Fibroblast of villous mesenchyme (primary cell): Measurements from ENCODE around the gene BMPR1A. TPM values are rescaled to one million over a fixed set of nuclear protein-coding genes. Genes with fewer than 3 reads are reported as not detected.
"Not testable (repeated sequence)": the region's sequence is repeated elsewhere in the genome, so short reads cannot be mapped to it uniquely, and the experiment has no call there.

Experiments
- DNase-seq: peaks from one replicate; pipeline ENCODE4 v3.0.0-alpha.2; 2010; ENCODE audit warnings: low read depth
- H3K4me3 ChIP-seq: 2 replicates; pipeline ENCODE4 v1.5.1; 2011; ENCODE audit warnings: low read depth, mild to moderate bottlenecking, low read length
- total RNA-seq: library from RNA; depleted of rRNA; stranded (reverse); fragments of >200 nt; gene quantifications from 2 replicates; pipeline ENCODE4 v1.2.3, GENCODE V29; 2012
- TF ChIP-seq, protein P1 (sequence below): IDR thresholded peaks from 2 replicates; pipeline ENCODE4 v1.5.1; 2012; ENCODE audit warnings: low read depth, mild to moderate bottlenecking, low read length; ENCODE audit not compliant: insufficient read depth

Gene BMPR1A
- total RNA-seq, 1 donor, result 70.8 TPM

DNA sequence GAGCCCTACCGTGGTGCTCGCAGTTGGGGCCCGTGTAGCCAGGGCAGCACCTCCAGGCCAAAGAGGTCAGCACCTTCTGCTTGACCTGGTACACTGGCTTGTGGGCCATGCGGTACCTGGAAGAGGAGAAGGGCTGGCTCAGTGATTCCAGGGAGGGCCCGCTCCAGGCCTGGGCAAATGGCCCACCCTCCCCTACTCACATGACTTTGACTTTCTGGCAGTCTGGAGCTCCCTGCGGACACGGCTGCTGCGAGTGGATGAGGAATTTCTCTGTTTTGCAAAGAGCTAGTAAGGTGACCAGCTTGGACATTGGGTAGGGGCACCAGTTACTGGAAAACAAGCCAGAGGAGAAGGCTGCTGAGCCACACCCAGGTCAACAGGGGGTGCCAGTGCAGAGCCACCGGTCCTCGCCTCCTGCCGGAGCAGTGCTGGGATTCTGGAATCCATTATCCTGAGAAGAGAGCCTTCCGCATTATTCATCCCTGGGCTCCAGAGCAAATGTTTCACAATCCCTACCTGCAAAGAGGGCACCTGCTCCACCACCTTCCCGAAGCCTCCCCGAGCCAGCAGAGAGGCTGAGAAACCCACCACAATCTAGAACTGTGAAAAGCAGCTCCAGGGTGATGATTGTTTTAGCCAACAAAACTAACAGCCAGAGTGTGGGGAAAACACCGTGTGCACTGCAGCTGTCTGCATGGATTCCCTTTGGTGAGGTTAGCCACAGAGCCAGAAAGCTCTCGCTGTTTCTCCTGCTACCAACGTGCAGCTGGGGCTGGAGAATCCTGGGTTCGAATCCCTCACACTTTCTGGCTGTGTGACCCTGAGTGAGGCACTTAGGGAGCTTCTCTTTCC lies 189.2 kb downstream of the BMPR1A start:
- peak; percentile 36 for DNase-seq
- TF ChIP-seq, protein P1, sequence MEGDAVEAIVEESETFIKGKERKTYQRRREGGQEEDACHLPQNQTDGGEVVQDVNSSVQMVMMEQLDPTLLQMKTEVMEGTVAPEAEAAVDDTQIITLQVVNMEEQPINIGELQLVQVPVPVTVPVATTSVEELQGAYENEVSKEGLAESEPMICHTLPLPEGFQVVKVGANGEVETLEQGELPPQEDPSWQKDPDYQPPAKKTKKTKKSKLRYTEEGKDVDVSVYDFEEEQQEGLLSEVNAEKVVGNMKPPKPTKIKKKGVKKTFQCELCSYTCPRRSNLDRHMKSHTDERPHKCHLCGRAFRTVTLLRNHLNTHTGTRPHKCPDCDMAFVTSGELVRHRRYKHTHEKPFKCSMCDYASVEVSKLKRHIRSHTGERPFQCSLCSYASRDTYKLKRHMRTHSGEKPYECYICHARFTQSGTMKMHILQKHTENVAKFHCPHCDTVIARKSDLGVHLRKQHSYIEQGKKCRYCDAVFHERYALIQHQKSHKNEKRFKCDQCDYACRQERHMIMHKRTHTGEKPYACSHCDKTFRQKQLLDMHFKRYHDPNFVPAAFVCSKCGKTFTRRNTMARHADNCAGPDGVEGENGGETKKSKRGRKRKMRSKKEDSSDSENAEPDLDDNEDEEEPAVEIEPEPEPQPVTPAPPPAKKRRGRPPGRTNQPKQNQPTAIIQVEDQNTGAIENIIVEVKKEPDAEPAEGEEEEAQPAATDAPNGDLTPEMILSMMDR, result peak; percentile 44
- H3K4me3 ChIP-seq, result no peak overlapping the region

- DNase-seq, result no peak
- TF ChIP-seq, protein P1, result no peak
- no peak overlapping the region for H3K4me3 ChIP-seq
These were observed 190.1 kb downstream of the BMPR1A start for GRCh38 chr10:86946213-86947155.

DNA sequence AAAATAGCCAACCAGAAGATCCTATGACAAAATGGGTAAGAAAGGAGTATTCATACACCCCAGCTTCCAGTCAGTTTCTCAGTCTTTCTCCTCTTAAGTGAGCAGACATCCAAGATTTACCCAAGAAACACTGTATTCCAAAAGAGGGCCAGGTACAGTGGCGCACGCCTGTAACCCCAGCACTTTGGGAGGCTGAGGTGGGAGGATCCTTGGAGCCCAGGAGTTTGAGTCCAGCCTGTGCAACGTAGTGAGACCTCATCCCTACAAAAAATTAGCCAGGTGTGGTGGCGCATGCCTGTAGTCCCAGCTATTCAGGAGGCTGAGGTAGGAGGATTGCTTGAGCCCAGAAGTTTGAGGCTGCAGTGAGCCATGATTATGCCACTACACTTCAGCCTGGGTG lies 191.4 kb downstream of the BMPR1A start:
- not testable (repeated sequence) for DNase-seq, H3K4me3 ChIP-seq

- DNase-seq, result no peak
- no peak overlapping the region for H3K4me3 ChIP-seq
- TF ChIP-seq, protein P1, result no peak
These were observed 193.9 kb downstream of the BMPR1A start for GRCh38 chr10:86950349-86950748.

- no peak for DNase-seq
- TF ChIP-seq, protein P1, result no peak
- H3K4me3 ChIP-seq, result no peak overlapping the region
These were observed 194.9 kb downstream of the BMPR1A start for GRCh38 chr10:86951184-86951761.

GRCh38 chr10:86952106-86952505 lies 195.7 kb downstream of the BMPR1A start:
- H3K4me3 ChIP-seq, result no peak overlapping the region
- no peak for DNase-seq
- TF ChIP-seq, protein P1, result no peak

DNA sequence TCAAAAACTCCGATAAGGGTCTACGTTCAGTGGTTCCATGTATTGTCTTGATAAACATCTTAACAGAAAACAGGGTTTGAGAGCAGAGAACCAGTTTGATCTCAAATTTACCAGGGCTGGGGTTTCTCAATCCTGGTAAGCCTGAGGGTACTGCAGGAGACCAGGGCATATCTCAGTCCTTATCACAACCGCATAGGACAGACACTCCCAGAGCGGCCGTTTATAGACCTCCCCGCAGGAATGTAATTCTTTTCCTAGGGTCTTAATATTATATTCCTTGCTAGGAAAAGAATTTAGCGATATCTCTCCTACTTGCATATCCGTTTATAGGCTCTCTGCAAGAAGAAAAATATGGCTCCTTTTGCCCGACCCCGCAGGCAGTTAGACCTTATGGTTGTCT lies 196.3 kb downstream of the BMPR1A start:
- DNase-seq, H3K4me3 ChIP-seq: not testable (repeated sequence)
